HEK293 (cell line): Measurements from ENCODE around the gene RIN3.

Experiments used
- CTCF ChIA-PET: fragments of 350-600 bp; formaldehyde crosslinking; extraction: SDS; loops from one replicate; lab custom pipeline; 2021; ENCODE audit warnings: antibody characterized with exemption; lab: Yijun Ruan, JAX
- POLR2A ChIA-PET: fragments of 300-600 bp; formaldehyde crosslinking; extraction: SDS; loops from one replicate; lab custom pipeline; 2020; ENCODE audit warnings: antibody characterized with exemption, inconsistent platforms; lab: Yijun Ruan, JAX
- H3K27ac ChIP-seq: fragments of 200-500 bp; sonication (Bioruptor generic); 2 replicates; pipeline ENCODE4 v1.5.1; 2014; ENCODE audit warnings: low read depth, low read length, control low read depth, inconsistent platforms; ENCODE audit errors: extremely low read depth
- H3K36me3 ChIP-seq, 2 experiments: fragments of 200-500 bp in 1 of 2; sonication (Bioruptor generic) in 1 of 2; 1 replicate in 1 of 2; 2 replicates in 1 of 2; pipeline ENCODE4 v1.5.1; 2014 to 2017; ENCODE audit warnings: inconsistent platforms in 2 of 2, low read length in 2 of 2; ENCODE audit not compliant: control insufficient read depth in 2 of 2, insufficient read depth in 1 of 2
- H3K4me1 ChIP-seq: fragments of 200-500 bp; sonication (Bioruptor generic); 2 replicates; pipeline ENCODE4 v1.5.1; 2014; ENCODE audit warnings: mild to moderate bottlenecking, low read length, inconsistent platforms; ENCODE audit not compliant: control insufficient read depth, insufficient read depth
- H3K4me3 ChIP-seq: 2 replicates; pipeline ENCODE4 v1.5.1; 2011; ENCODE audit warnings: low read depth, mild to moderate bottlenecking, control low read depth, low read length, moderate library complexity
- H3K9me3 ChIP-seq: fragments of 200-500 bp; sonication (Bioruptor generic); 2 replicates; pipeline ENCODE4 v1.5.1; 2014; ENCODE audit warnings: low read depth, low read length, inconsistent platforms; ENCODE audit not compliant: control insufficient read depth, insufficient read depth
- AEBP2 ChIP-seq: fragments of 450-650 bp; formaldehyde crosslinking; IDR thresholded peaks from 2 replicates; pipeline ENCODE4 v1.5.1; 2016; ENCODE audit warnings: missing biosample characterization, missing genetic modification characterization, borderline replicate concordance
- CTCF ChIP-seq: fragments of 450-650 bp; formaldehyde crosslinking; IDR thresholded peaks from 2 replicates; pipeline ENCODE4 v1.5.1; 2016; ENCODE audit warnings: missing biosample characterization, missing genetic modification characterization
- GLIS1 ChIP-seq: fragments of 450-650 bp; formaldehyde crosslinking; IDR thresholded peaks from 2 replicates; pipeline ENCODE4 v1.5.1; 2016; ENCODE audit warnings: missing biosample characterization, missing genetic modification characterization
- GLIS2 ChIP-seq: fragments of 450-650 bp; formaldehyde crosslinking; IDR thresholded peaks from 2 replicates; pipeline ENCODE4 v1.5.1; 2016; ENCODE audit warnings: missing biosample characterization, missing genetic modification characterization
- KLF1 ChIP-seq: fragments of 450-650 bp; formaldehyde crosslinking; IDR thresholded peaks from 2 replicates; pipeline ENCODE4 v1.5.1; 2016; ENCODE audit warnings: missing biosample characterization, missing genetic modification characterization
- KLF17 ChIP-seq: fragments of 450-650 bp; formaldehyde crosslinking; IDR thresholded peaks from 2 replicates; pipeline ENCODE4 v1.5.1; 2016; ENCODE audit warnings: missing biosample characterization, missing genetic modification characterization
- KLF8 ChIP-seq: fragments of 450-650 bp; formaldehyde crosslinking; IDR thresholded peaks from 2 replicates; pipeline ENCODE4 v1.5.1; 2016; ENCODE audit warnings: missing biosample characterization, missing genetic modification characterization
- PBX3 ChIP-seq: sonication (generic); formaldehyde crosslinking; IDR thresholded peaks from 2 replicates; pipeline ENCODE4 v1.8.1; 2022; ENCODE audit warnings: mild to moderate bottlenecking, moderate library complexity, missing genetic modification reagents
- SCRT2 ChIP-seq: fragments of 450-650 bp; formaldehyde crosslinking; IDR thresholded peaks from 2 replicates; pipeline ENCODE4 v1.5.1; 2016; ENCODE audit warnings: missing biosample characterization, missing genetic modification characterization
- YY2 ChIP-seq: fragments of 450-650 bp; formaldehyde crosslinking; IDR thresholded peaks from 2 replicates; pipeline ENCODE4 v1.5.1; 2016; ENCODE audit warnings: missing biosample characterization, missing genetic modification characterization
- ZNF121 ChIP-seq: fragments of 450-650 bp; formaldehyde crosslinking; IDR thresholded peaks from 2 replicates; pipeline ENCODE4 v1.5.1; 2016; ENCODE audit warnings: missing biosample characterization, missing genetic modification characterization
- ZNF169 ChIP-seq: fragments of 450-650 bp; formaldehyde crosslinking; IDR thresholded peaks from 2 replicates; pipeline ENCODE4 v1.5.1; 2016; ENCODE audit warnings: missing biosample characterization, missing genetic modification characterization
- ZNF174 ChIP-seq: fragments of 450-650 bp; formaldehyde crosslinking; IDR thresholded peaks from 2 replicates; pipeline ENCODE4 v1.5.0; 2017; ENCODE audit warnings: missing biosample characterization, mild to moderate bottlenecking, missing genetic modification characterization
- ZNF221 ChIP-seq: fragments of 450-650 bp; formaldehyde crosslinking; IDR thresholded peaks from 2 replicates; pipeline ENCODE4 v1.5.1; 2017; ENCODE audit warnings: missing biosample characterization, missing genetic modification characterization, borderline replicate concordance
- ZNF23 ChIP-seq: fragments of 450-650 bp; formaldehyde crosslinking; IDR thresholded peaks from 2 replicates; pipeline ENCODE4 v1.5.1; 2016; ENCODE audit warnings: missing biosample characterization, missing genetic modification characterization, borderline replicate concordance
- ZNF302 ChIP-seq: fragments of 450-650 bp; formaldehyde crosslinking; IDR thresholded peaks from 2 replicates; pipeline ENCODE4 v1.5.1; 2016; ENCODE audit warnings: missing biosample characterization, missing genetic modification characterization, low read depth
- ZNF558 ChIP-seq: fragments of 450-650 bp; formaldehyde crosslinking; IDR thresholded peaks from 2 replicates; pipeline ENCODE4 v1.5.1; 2016; ENCODE audit warnings: missing biosample characterization, missing genetic modification characterization
- ZNF600 ChIP-seq: fragments of 450-650 bp; formaldehyde crosslinking; IDR thresholded peaks from 2 replicates; pipeline ENCODE4 v1.5.1; 2016; ENCODE audit warnings: missing biosample characterization, missing genetic modification characterization
- ZNF660 ChIP-seq: fragments of 450-650 bp; IDR thresholded peaks from 2 replicates; pipeline ENCODE4 v1.5.1; 2018; ENCODE audit warnings: missing biosample characterization, mild to moderate bottlenecking, missing genetic modification characterization
- ZNF701 ChIP-seq: fragments of 450-650 bp; formaldehyde crosslinking; IDR thresholded peaks from 2 replicates; pipeline ENCODE4 v1.5.1; 2016; ENCODE audit warnings: missing biosample characterization, missing genetic modification characterization
- ZNF704 ChIP-seq: fragments of 450-650 bp; formaldehyde crosslinking; IDR thresholded peaks from 2 replicates; pipeline ENCODE4 v1.5.1; 2016; ENCODE audit warnings: missing biosample characterization, missing genetic modification characterization
- ZNF830 ChIP-seq: fragments of 450-650 bp; IDR thresholded peaks from 2 replicates; pipeline ENCODE4 v1.5.0; 2018; ENCODE audit warnings: missing biosample characterization, missing genetic modification characterization, low read depth, mild to moderate bottlenecking, moderate library complexity

Gene RIN3

GRCh38 chr14:92686900-92687427, 173.4 kb downstream of the RIN3 start (continued):
- TF ChIP-seq GLIS1 (tag by site-specific recombination) (peak; percentile 45; the same call in 1 of the 2 replicates), ZNF121 (tag by site-specific recombination) (no peak), CTCF (peak; percentile 93), ZNF174 (tag by site-specific recombination) (no peak), ZNF600 (tag by site-specific recombination) (peak; percentile 75), KLF17 (0 out of 2 replicates have a peak, but pooled peaks have one; percentile 28), KLF8 (tag by site-specific recombination) (0 out of 2 replicates have a peak, but pooled peaks have one; percentile 36), PBX3 (no peak), ZNF660 (tag by site-specific recombination) (peak; percentile 71; the same call in 1 of the 2 replicates), KLF1 (tag by site-specific recombination) (peak; percentile 95), SCRT2 (tag by site-specific recombination) (peak; percentile 99)

- ChIA-PET CTCF (interaction anchor here (0.7 to 3.2 kb wide), 6 partner anchors 12 to 404 kb away, joined by 3 to 16 read pairs (median 10); no protein-coding TSS in a partner anchor), POLR2A (no interaction called here)
- H3K27ac ChIP-seq, result no peak overlapping the region
- H3K36me3 ChIP-seq, result no peaks in the 10 kb centered on the region
- no peaks in the 10 kb centered on the region for H3K9me3 ChIP-seq
- no peaks in the 10 kb centered on the region for H3K4me1 ChIP-seq
- TF ChIP-seq GLIS2 (tag by site-specific recombination) (no peak), ZNF704 (tag by site-specific recombination) (no peak), YY2 (no peak), ZNF302 (no peak), PBX3 (no peak), ZNF558 (no peak), ZNF169 (tag by site-specific recombination) (no peak), ZNF221 (tag by site-specific recombination) (no peak), AEBP2 (tag by site-specific recombination) (no peak), ZNF23 (tag by site-specific recombination) (no peak), ZNF660 (tag by site-specific recombination) (no peak), ZNF174 (tag by site-specific recombination) (no peak), ZNF830 (no peak), ZNF701 (no peak)
- no peak overlapping the region for H3K4me3 ChIP-seq
These were observed 174.3 kb downstream of the RIN3 start for GRCh38 chr14:92687681-92688433.
